MM.1S (cell line): ENCODE measurements around the gene TP53.

Source experiments
- DNase-seq: peaks from one replicate; pipeline ENCODE4 v3.0.0-alpha.2; 2015
- H2AFZ ChIP-seq: fragments of 300-600 bp; sonication (generic); 2 replicates; pipeline ENCODE4 v1.6.0; 2016; ENCODE audit warnings: antibody characterized with exemption, low read length
- H3F3A ChIP-seq: fragments of 300-600 bp; sonication (generic); 2 replicates; pipeline ENCODE4 v1.6.1; 2016; ENCODE audit warnings: mild to moderate bottlenecking, antibody characterized with exemption, low read length, moderate library complexity, mixed read lengths; ENCODE audit not compliant: insufficient read depth
- H3K27ac ChIP-seq: fragments of 300-600 bp; sonication (generic); 2 replicates; pipeline ENCODE4 v1.5.1; 2016; ENCODE audit warnings: mild to moderate bottlenecking, low read length
- H3K27me3 ChIP-seq: fragments of 300-600 bp; sonication (generic); replicated peaks from 2 replicates; pipeline ENCODE4 v1.6.0; 2016; ENCODE audit warnings: low read length; ENCODE audit not compliant: insufficient read depth
- H3K36me3 ChIP-seq: fragments of 300-600 bp; sonication (generic); replicated peaks from 2 replicates; pipeline ENCODE4 v1.6.1; 2016; ENCODE audit warnings: mild to moderate bottlenecking, low read length, mixed read lengths; ENCODE audit not compliant: insufficient read depth
- H3K4me1 ChIP-seq: fragments of 300-600 bp; sonication (generic); 2 replicates; pipeline ENCODE4 v1.6.1; 2016; ENCODE audit warnings: low read length, mixed read lengths
- H3K4me2 ChIP-seq: fragments of 300-600 bp; sonication (generic); 2 replicates; pipeline ENCODE4 v1.6.0; 2016; ENCODE audit warnings: low read depth, low read length
- H3K4me3 ChIP-seq: fragments of 300-600 bp; sonication (generic); 2 replicates; pipeline ENCODE4 v1.5.1; 2016; ENCODE audit warnings: low read length, mixed read lengths
- H3K79me2 ChIP-seq: fragments of 300-600 bp; sonication (generic); 2 replicates; pipeline ENCODE4 v1.6.1; 2016; ENCODE audit warnings: mixed run types, low read length, mixed read lengths
- H3K9ac ChIP-seq: fragments of 300-600 bp; sonication (generic); 2 replicates; pipeline ENCODE4 v1.6.1; 2016; ENCODE audit warnings: low read length, mixed read lengths
- H3K9me2 ChIP-seq: fragments of 300-600 bp; sonication (generic); replicated peaks from 2 replicates; pipeline ENCODE4 v1.6.1; 2016; ENCODE audit warnings: mild to moderate bottlenecking, low read length, mixed read lengths; ENCODE audit not compliant: insufficient read depth
- H3K9me3 ChIP-seq: fragments of 300-600 bp; sonication (generic); replicated peaks from 2 replicates; pipeline ENCODE4 v1.6.1; 2016; ENCODE audit warnings: mild to moderate bottlenecking, low read length, mixed read lengths; ENCODE audit not compliant: insufficient read depth
- H4K20me1 ChIP-seq: fragments of 300-600 bp; sonication (generic); 2 replicates; pipeline ENCODE4 v1.6.1; 2016; ENCODE audit warnings: mild to moderate bottlenecking, low read length, moderate library complexity, mixed read lengths; ENCODE audit not compliant: insufficient read depth
- CTCF ChIP-seq: fragments of 300-600 bp; sonication (generic); IDR thresholded peaks from 2 replicates; pipeline ENCODE4 v1.5.1; 2016; ENCODE audit warnings: antibody characterized with exemption, low read length, mixed read lengths
- EZH2 ChIP-seq: fragments of 300-600 bp; sonication (generic); optimal IDR thresholded peaks from 2 replicates; pipeline ENCODE3; 2017; ENCODE audit warnings: low read depth, mild to moderate bottlenecking, antibody characterized with exemption, low read length, mixed read lengths
- EZH2phosphoT487 ChIP-seq: fragments of 300-600 bp; sonication (generic); IDR thresholded peaks from 2 replicates; pipeline ENCODE4 v1.6.1; 2018; ENCODE audit warnings: antibody characterized with exemption, low read length

The TP53 gene

GRCh38 chr17:7712111-7712771, 25.0 kb upstream of the TP53 start:
- no peak overlapping the region for H3K4me2 ChIP-seq
- H4K20me1 ChIP-seq, result no peaks in the 10 kb centered on the region
- peaks cover 89% of the 10 kb centered on the region for H3K27me3 ChIP-seq
- peaks cover 6% of the 10 kb centered on the region; the same call in 1 of the 2 replicates for H3K4me1 ChIP-seq
- no peaks in the 10 kb centered on the region for H3K79me2 ChIP-seq
- no peaks in the 10 kb centered on the region for H3F3A ChIP-seq
- H3K9me2 ChIP-seq, result no peaks in the 10 kb centered on the region
- H2AFZ ChIP-seq, result no peak overlapping the region
- no peaks in the 10 kb centered on the region for H3K36me3 ChIP-seq
- no peak for DNase-seq
- no peak overlapping the region for H3K4me3 ChIP-seq
- H3K9ac ChIP-seq, result no peak overlapping the region
- TF ChIP-seq CTCF, result no peak
- no peak for TF ChIP-seq EZH2
- TF ChIP-seq EZH2phosphoT487, result no peak
- H3K9me3 ChIP-seq, result no peaks in the 10 kb centered on the region
- no peak overlapping the region for H3K27ac ChIP-seq

- DNase-seq, result no peak
- Histone ChIP-seq H3F3A (no peaks in the 10 kb centered on the region), H3K4me3 (no peak overlapping the region), H3K27me3 (peaks cover 89% of the 10 kb centered on the region), H3K9me3 (no peaks in the 10 kb centered on the region), H3K9me2 (no peaks in the 10 kb centered on the region), H3K79me2 (no peaks in the 10 kb centered on the region), H4K20me1 (no peaks in the 10 kb centered on the region), H3K4me2 (no peak overlapping the region), H3K4me1 (0 out of 2 replicates have a peak, but pooled peaks cover 6% of the 10 kb centered on the region), H3K9ac (no peak overlapping the region), H3K27ac (no peak overlapping the region), H3K36me3 (no peaks in the 10 kb centered on the region), H2AFZ (no peak overlapping the region)
- TF ChIP-seq CTCF, result peak; percentile 30
- no peak for TF ChIP-seq EZH2phosphoT487
- TF ChIP-seq EZH2, result no peak
These were observed 23.9 kb upstream of the TP53 start for GRCh38 chr17:7711051-7711755.

GRCh38 chr17:7710301-7710700, 23.0 kb upstream of the TP53 start:
- Histone ChIP-seq H3K9me3 (no peaks in the 10 kb centered on the region), H3F3A (no peaks in the 10 kb centered on the region), H3K27me3 (peaks cover 89% of the 10 kb centered on the region), H3K9me2 (no peaks in the 10 kb centered on the region), H3K4me2 (peak overlapping the region; percentile 13; the same call in 1 of the 2 replicates), H3K4me1 (0 out of 2 replicates have a peak, but pooled peaks cover 6% of the 10 kb centered on the region), H3K9ac (no peak overlapping the region), H3K27ac (no peak overlapping the region), H2AFZ (no peak overlapping the region), H3K36me3 (no peaks in the 10 kb centered on the region), H4K20me1 (no peaks in the 10 kb centered on the region), H3K4me3 (no peak overlapping the region), H3K79me2 (no peaks in the 10 kb centered on the region)
- TF ChIP-seq CTCF (no peak), EZH2 (no peak), EZH2phosphoT487 (no peak)
- DNase-seq, result no peak
